Kasumi-1 (cell line): ENCODE results near the gene CAMK2N2.
A peak's percentile ranks its signal among the peaks of the same experiment; 100 is the strongest.

Experiments
- DNase-seq, 2 experiments: peaks; one replicate each; lab custom pipeline; 2025; lab: John Stamatoyannopoulos, UW

The CAMK2N2 gene

DNA sequence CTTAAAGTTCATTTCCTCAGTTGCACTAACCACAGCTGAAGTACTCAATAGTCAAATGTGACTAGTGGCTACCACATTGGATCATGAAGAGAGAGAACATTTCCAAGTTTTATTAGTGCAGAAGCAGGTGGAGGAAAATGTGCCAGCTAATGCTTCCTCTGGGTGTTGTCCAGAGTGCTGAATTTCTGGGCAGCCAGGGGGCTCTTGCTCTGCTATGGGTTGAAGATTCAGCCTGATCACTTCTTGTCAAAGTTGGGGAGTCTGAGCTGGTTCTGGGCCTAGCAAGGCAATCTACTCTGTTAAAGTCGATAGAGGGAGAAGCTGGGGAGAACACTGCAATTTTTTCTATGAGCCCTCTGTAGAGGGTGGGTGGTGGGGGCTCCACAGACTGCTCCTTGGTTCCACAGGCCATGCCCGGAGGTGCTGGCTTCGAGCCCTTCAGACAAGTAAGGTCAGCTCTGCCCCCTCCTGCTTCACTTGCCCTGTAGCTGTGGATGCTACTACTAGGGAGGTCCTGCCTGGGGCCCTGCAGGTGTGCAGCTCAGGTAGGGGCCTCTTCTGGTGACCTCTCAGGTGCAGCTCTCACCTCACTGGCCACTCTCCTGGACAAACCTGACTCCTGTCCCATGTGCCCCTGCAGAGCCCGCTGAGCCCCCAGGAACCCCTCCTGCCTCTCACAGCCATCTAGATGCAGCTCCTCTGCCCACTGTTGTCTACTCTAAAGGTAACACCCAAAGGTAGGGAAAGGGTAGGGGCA is 20.8 kb downstream of the CAMK2N2 start:
- peak; percentile 49 to 63 for DNase-seq

- DNase-seq = no peak
Observed at GRCh38 chr3:184239708-184240107, 21.6 kb downstream of the CAMK2N2 start.

GRCh38 chr3:184239221-184239620 is 22.1 kb downstream of the CAMK2N2 start:
- no peak for DNase-seq

DNA sequence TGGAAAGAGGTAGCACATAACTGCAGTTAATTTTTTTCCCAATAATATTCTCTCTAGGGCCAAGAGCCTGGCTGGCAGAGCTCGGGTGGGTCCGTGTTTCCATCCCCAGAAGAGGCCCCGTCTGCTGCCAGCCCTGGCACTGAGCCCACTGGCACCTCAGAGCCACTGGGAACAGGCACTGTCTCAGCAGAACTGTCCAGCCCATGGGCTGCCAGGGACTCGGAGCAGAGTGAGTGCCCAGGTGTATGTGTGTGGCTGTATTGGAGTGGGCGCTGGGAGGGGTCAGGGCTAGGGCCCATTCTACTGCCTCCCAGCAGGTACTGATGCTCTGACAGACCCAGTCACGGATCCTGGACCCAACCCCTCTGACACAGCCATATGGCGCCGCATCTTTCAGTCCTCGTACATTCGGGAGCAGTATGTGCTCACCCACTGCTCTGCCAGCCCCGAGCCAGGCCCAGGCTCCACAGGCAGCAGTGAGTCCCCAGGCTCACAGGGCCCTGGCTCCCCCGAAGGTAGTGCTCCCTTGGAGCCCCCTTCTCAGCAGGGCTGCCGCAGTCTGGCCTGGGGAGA is 23.0 kb downstream of the CAMK2N2 start:
- DNase-seq = no peak

DNA sequence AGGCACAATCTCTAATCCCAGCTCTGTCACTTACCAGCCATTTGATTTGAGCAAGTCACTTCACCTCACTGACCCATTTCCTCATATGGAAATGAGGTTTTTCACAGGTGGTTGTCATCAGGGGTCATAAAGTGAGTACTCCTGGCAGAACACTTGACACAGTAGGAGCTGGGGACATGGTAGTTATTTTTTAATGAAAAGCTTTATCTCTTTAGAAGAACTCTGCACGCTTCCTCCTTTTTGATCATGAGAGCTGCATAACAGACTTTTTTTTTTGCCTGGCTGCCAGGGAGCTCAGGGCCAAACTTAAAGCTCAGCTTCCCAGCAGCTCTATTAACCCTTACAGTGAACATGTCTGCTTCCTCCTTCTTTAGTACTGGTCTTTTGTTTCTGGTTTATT is 23.5 kb downstream of the CAMK2N2 start:
- no peak for DNase-seq

GRCh38 chr3:184237211-184237610 is 24.1 kb downstream of the CAMK2N2 start:
- DNase-seq = no peak

- no peak for DNase-seq
Observed at GRCh38 chr3:184236636-184237035, 24.7 kb downstream of the CAMK2N2 start.

GRCh38 chr3:184236033-184236410 is 25.3 kb downstream of the CAMK2N2 start:
- DNase-seq = no peak

- no peak for DNase-seq
Observed at GRCh38 chr3:184235381-184236032, 25.8 kb downstream of the CAMK2N2 start.

GRCh38 chr3:184234671-184235380 is 26.5 kb downstream of the CAMK2N2 start:
- DNase-seq = no peak

GRCh38 chr3:184234224-184234623 is 27.1 kb downstream of the CAMK2N2 start:
- DNase-seq = no peak

- DNase-seq = no peak
Observed at GRCh38 chr3:184233127-184233843, 28.1 kb downstream of the CAMK2N2 start.

- DNase-seq = no peak
Observed at GRCh38 chr3:184231671-184232070, 29.7 kb downstream of the CAMK2N2 start.

DNA sequence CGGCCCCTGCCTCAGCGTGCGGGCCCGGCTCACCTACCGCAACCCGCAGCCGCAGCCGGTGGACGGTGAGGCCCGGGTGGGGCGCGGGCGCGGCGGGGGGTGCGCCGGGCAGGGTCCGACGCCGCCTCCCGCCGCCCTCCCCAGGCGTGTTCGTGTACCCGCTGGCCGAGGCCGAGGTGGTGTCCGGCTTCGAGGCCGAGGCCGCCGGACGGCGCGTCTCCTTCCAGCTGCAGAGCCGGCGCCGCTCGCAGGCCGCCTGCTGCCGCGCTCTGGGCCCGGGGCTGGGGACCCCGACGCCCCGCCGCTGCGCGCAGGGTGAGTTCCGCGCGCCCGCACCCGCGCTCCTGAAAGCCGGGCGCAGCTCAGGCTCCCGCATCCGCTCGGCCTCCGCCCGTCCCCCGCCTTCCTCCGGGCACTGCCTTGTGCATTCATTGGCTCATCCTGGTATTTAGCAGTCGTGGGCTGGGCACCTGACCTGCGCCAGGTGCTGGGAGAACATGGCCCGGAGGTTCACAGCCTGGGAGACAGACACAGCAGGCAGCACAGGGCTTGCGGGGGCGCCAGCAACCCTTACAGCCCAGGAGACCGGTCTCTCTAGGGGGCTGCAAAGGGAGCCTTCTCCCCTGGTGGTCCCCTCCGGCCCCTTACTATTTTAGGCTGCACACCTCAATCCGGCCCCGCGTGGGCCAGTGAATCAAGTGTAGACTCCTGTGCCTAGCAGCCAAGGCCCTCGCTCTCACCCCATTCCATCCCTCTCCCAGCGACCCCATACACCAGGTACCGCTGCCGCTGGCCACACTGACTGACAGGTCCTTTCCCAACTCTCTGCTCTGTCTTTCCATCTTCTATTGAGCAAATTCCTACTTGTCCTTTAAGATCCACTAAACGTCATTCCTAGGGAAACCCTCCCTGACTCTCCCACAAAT is 30.5 kb downstream of the CAMK2N2 start:
- DNase-seq = no peak

- DNase-seq = no peak
Observed at GRCh38 chr3:184230081-184230602, 31.2 kb downstream of the CAMK2N2 start.

GRCh38 chr3:184229394-184230080 is 31.8 kb downstream of the CAMK2N2 start, which contains the start of gene VWA5B2:
Gene VWA5B2, plus strand, starts transcription at chr3:184229585. Its CDS starts 944 bp downstream, at chr3:184230529.
- peak; percentile 46 to 54 for DNase-seq

DNA sequence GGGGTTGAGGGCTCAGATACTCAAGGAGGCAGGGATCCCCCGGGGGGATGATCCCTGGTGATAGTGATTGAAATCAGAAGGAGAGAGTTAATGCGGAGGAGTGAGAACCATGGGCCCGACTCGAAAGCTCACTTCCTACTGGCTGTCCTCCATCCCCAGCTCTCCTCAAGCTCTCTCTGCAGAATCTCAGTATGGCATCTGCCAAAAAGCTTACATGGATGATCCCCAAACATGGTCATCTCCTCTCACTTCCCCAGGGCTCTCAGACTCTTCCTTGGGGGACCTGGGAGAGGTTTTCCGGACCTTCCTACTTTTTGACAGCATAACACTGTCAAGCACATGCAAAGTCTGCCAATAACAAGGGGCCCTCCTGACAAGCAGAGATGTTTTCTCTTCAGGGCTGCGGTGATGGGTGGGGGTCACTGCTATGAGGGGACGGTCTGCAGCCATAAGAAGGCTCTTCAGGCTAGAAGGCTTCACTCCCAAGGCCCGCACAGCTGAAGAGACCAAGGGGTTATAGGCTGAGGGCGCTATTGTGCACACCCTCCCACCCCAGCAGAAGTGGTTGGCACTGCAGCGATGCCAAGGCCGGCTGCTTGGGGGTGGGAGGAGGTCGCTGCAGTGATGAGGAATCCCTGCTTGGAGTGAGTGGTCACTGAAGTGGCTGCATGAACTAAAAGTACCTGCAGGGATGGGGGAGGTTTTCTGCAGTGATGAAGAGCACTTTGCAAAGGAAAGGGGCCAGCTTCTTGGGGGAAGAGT is 32.8 kb downstream of the CAMK2N2 start:
- no peak for DNase-seq

- DNase-seq = peak; percentile 25 to 66
Observed at GRCh38 chr3:184227481-184227935, 33.8 kb downstream of the CAMK2N2 start.

- no peak for DNase-seq
Observed at GRCh38 chr3:184223946-184224345, 37.4 kb downstream of the CAMK2N2 start.
